HCT116 (cell line): ENCODE results near the gene HIVEP3. TPM values are rescaled to one million over a fixed set of nuclear protein-coding genes. Genes with fewer than 3 reads are reported as not detected.
A peak's percentile ranks its signal among the peaks of the same experiment; 100 is the strongest.

ENCODE experiments used
- ATAC-seq: fragments of 200-7000 bp; cut with Tn5 transposase; 2 replicates; pipeline ENCODE4 v1.9.1; 2020; ENCODE audit warnings: mild to moderate bottlenecking, moderate library complexity
- BruUV-seq: library from RNA; stranded (reverse); fragments of 400-500 nt; replicated peaks from 2 replicates; lab custom pipeline; 2021; lab: Mats Ljungman, UMichigan
- CTCF ChIA-PET: fragments of 300-600 bp; sonication (Branson Sonifier 250); formaldehyde crosslinking; loops from one replicate; lab custom pipeline; 2021; ENCODE audit warnings: antibody characterized with exemption; lab: Charles Lee
- POLR2A ChIA-PET: fragments of 300-600, 350-600 bp; sonication (Branson Sonifier 250); formaldehyde crosslinking; loops from one replicate; lab custom pipeline; 2021; ENCODE audit warnings: antibody characterized with exemption; lab: Charles Lee
- RAD21 ChIA-PET, 2 experiments: fragments of 300-600 bp; sonication (Branson Sonifier 250); formaldehyde crosslinking; loops; one replicate each; lab custom pipeline; 2023; ENCODE audit warnings: low total read pairs in 2 of 2; ENCODE audit not compliant: uncharacterized antibody in 2 of 2, unreplicated experiment in 2 of 2, low non-redundant PET in 1 of 2; lab: Charles Lee
- DNase-seq: peaks from one replicate; pipeline ENCODE4 v3.0.0-alpha.2; 2010; ENCODE audit warnings: low read depth, low spot score
- H2AFZ ChIP-seq: fragments of 200-600 bp; shearing (Covaris generic), sonication (generic); 2 replicates; pipeline ENCODE4 v1.6.1; 2017; ENCODE audit warnings: low read depth, mixed run types, mixed read lengths, antibody characterized with exemption, low read length; ENCODE audit not compliant: poor library complexity, severe bottlenecking
- H3K27ac ChIP-seq: 2 replicates; pipeline ENCODE4 v1.5.1; 2012; ENCODE audit warnings: low read depth, low read length
- H3K27me3 ChIP-seq: fragments of 200-600 bp; sonication (generic); 2 replicates; pipeline ENCODE4 v1.6.1; 2016; ENCODE audit warnings: mixed run types, low read length, mixed read lengths; ENCODE audit not compliant: insufficient read depth
- H3K36me3 ChIP-seq, 2 experiments: fragments of 200-500 bp in 1 of 2; fragments of 200-600 bp in 1 of 2; sonication (Bioruptor generic) in 1 of 2; sonication (generic) in 1 of 2; 2 replicates each; pipeline versions ENCODE4 v1.5.1 to v1.6.1; 2014 to 2016; ENCODE audit warnings: low read length in 2 of 2, inconsistent platforms in 1 of 2, mixed read lengths in 1 of 2, mixed run types in 1 of 2; ENCODE audit not compliant: insufficient read depth in 2 of 2, control insufficient read depth in 1 of 2
- H3K4me1 ChIP-seq, 2 experiments: fragments of 200-600 bp in 1 of 2; sonication (generic) in 1 of 2; 2 replicates each; pipeline versions ENCODE4 v1.5.1 to v1.6.1; 2012 to 2017; ENCODE audit warnings: low read length in 2 of 2, inconsistent platforms in 1 of 2, mild to moderate bottlenecking in 1 of 2, mixed read lengths in 1 of 2, mixed run types in 1 of 2, moderate library complexity in 1 of 2; ENCODE audit not compliant: insufficient read depth in 2 of 2, control insufficient read depth in 1 of 2
- H3K4me2 ChIP-seq: fragments of 200-600 bp; sonication (generic); 2 replicates; pipeline ENCODE4 v1.6.1; 2017; ENCODE audit warnings: mixed run types, low read length, mixed read lengths
- H3K4me3 ChIP-seq, 2 experiments: fragments of 200-600 bp in 1 of 2; sonication (generic) in 1 of 2; replicated peaks in 1 of 2; 2 replicates each; pipeline ENCODE4 v1.5.1; 2011 to 2016; ENCODE audit warnings: low read length in 2 of 2, control low read depth in 1 of 2, low read depth in 1 of 2, mild to moderate bottlenecking in 1 of 2, mixed read lengths in 1 of 2, mixed run types in 1 of 2
- H3K79me2 ChIP-seq: fragments of 200-600 bp; sonication (generic); 2 replicates; pipeline ENCODE4 v1.6.1; 2017; ENCODE audit warnings: mild to moderate bottlenecking, mixed run types, low read length, moderate library complexity, mixed read lengths; ENCODE audit not compliant: insufficient read depth
- H3K9ac ChIP-seq: fragments of 200-600 bp; sonication (generic); 2 replicates; pipeline ENCODE4 v1.6.1; 2016; ENCODE audit warnings: low read length, mixed read lengths
- H3K9me2 ChIP-seq: fragments of 200-600 bp; sonication (generic), shearing (Covaris generic); 2 replicates; pipeline ENCODE4 v1.6.1; 2017; ENCODE audit warnings: mixed run types, mild to moderate bottlenecking, moderate library complexity; ENCODE audit not compliant: insufficient read depth
- H3K9me3 ChIP-seq, 2 experiments: fragments of 200-500 bp in 1 of 2; fragments of 200-600 bp in 1 of 2; sonication (Bioruptor generic) in 1 of 2; sonication (generic) in 1 of 2; 2 replicates each; pipeline ENCODE4 v1.6.1; 2014 to 2017; ENCODE audit warnings: low read length in 2 of 2, mixed read lengths in 2 of 2, inconsistent platforms in 1 of 2, low read depth in 1 of 2, mild to moderate bottlenecking in 1 of 2, mixed run types in 1 of 2, moderate library complexity in 1 of 2; ENCODE audit not compliant: control insufficient read depth in 1 of 2, insufficient read depth in 1 of 2
- H4K20me1 ChIP-seq: fragments of 200-600 bp; sonication (generic), shearing (Covaris generic); 2 replicates; pipeline ENCODE4 v1.6.1; 2017; ENCODE audit warnings: mixed run types, mild to moderate bottlenecking, moderate library complexity; ENCODE audit not compliant: insufficient read depth
- CEBPB ChIP-seq: IDR thresholded peaks from 2 replicates; pipeline ENCODE4 v1.6.1; 2012; ENCODE audit warnings: low read depth
- EGR1 ChIP-seq: IDR thresholded peaks from 2 replicates; pipeline ENCODE4 v1.6.1; 2012; ENCODE audit warnings: low read depth
- ELF1 ChIP-seq: IDR thresholded peaks from 2 replicates; pipeline ENCODE4 v1.6.1; 2012; ENCODE audit warnings: low read depth, borderline replicate concordance
- EZH2phosphoT487 ChIP-seq: fragments of 200-600 bp; IDR thresholded peaks from 2 replicates; pipeline ENCODE4 v1.6.1; 2018; ENCODE audit warnings: antibody characterized with exemption, borderline replicate concordance
- FOSL1 ChIP-seq: IDR thresholded peaks from 2 replicates; pipeline ENCODE4 v1.6.1; 2012; ENCODE audit warnings: low read depth
- JUND ChIP-seq: IDR thresholded peaks from 2 replicates; pipeline ENCODE4 v1.6.1; 2012
- MAX ChIP-seq: IDR thresholded peaks from 2 replicates; pipeline ENCODE4 v1.6.1; 2012
- POLR2A ChIP-seq: IDR thresholded peaks from 2 replicates; pipeline ENCODE4 v1.7.0; 2011; ENCODE audit warnings: borderline replicate concordance; ENCODE audit not compliant: insufficient read depth, insufficient read length; ENCODE audit errors: extremely low read depth
- REST ChIP-seq: IDR thresholded peaks from 2 replicates; pipeline ENCODE4 v1.6.1; 2012; ENCODE audit warnings: low read depth
- TCF7L2 ChIP-seq: IDR thresholded peaks from 2 replicates; pipeline ENCODE4 v1.7.0; 2011; ENCODE audit warnings: borderline replicate concordance, inconsistent platforms; ENCODE audit not compliant: insufficient read depth, insufficient read length; ENCODE audit errors: extremely low read depth
- YY1 ChIP-seq: IDR thresholded peaks from 2 replicates; pipeline ENCODE4 v1.6.1; 2011; ENCODE audit warnings: low read length, low read depth, moderate library complexity, mild to moderate bottlenecking; ENCODE audit not compliant: insufficient replicate concordance; ENCODE audit errors: extremely low read depth
- ZBTB33 ChIP-seq: IDR thresholded peaks from 2 replicates; pipeline ENCODE4 v1.6.1; 2011; ENCODE audit warnings: mild to moderate bottlenecking, low read length, moderate library complexity; ENCODE audit not compliant: insufficient replicate concordance; ENCODE audit errors: extremely low read depth
- ZNF274 ChIP-seq: fragments of 200-500 bp; sonication (Bioruptor generic); IDR thresholded peaks from 2 replicates; pipeline ENCODE4 v1.6.1; 2014; ENCODE audit warnings: mild to moderate bottlenecking, low read depth, low read length, inconsistent platforms
- intact Hi-C: fragments of 100-400 bp; cut with micrococcal nuclease; formaldehyde crosslinking; loops from 2 replicates; pipeline ENCODE4 v1.10.0; 2022
- total RNA-seq: library from RNA; stranded (reverse); gene quantifications from one replicate; pipeline ENCODE4 v1.2.1, GENCODE V29; 2021; ENCODE audit not compliant: unreplicated experiment

HIVEP3 gene
- total RNA-seq, 1 experiment from 2014 or later: 7.1 TPM

GRCh38 chr1:41915786-41916571 is 2.7 kb downstream of the HIVEP3 start:
- H3K4me2 ChIP-seq: peak overlapping the region; percentile 94
- BruUV-seq: no TSS peak
- no peaks in the 10 kb centered on the region for H3K27me3 ChIP-seq
- no peak overlapping the region for H3K9ac ChIP-seq
- H2AFZ ChIP-seq: no peak overlapping the region
- no peaks in the 10 kb centered on the region for H3K9me3 ChIP-seq
- peaks cover 37 to 54% of the 10 kb centered on the region in 2 experiments for H3K4me1 ChIP-seq
- ATAC-seq (no peak), DNase-seq (no peak)
- H4K20me1 ChIP-seq: no peaks in the 10 kb centered on the region
- ChIA-PET CTCF (interaction anchor here (0.9 to 1.0 kb wide), 2 partner anchors 135 to 342 kb away, joined by 3 read pairs; no protein-coding TSS in a partner anchor), POLR2A (no interaction called here)
- H3K79me2 ChIP-seq: no peaks in the 10 kb centered on the region
- no peaks in the 10 kb centered on the region for H3K36me3 ChIP-seq
- TF ChIP-seq JUND (no peak), FOSL1 (no peak), CEBPB (no peak), POLR2A (no peak), ZNF274 (no peak), EZH2phosphoT487 (no peak), MAX (no peak), YY1 (no peak), EGR1 (no peak), TCF7L2 (no peak), REST (no peak), ELF1 (no peak), ZBTB33 (no peak)
- TF ChIP-seq, all 23 proteins: peak for 0
- no peaks in the 10 kb centered on the region for H3K9me2 ChIP-seq
- no peak overlapping the region for H3K27ac ChIP-seq
- RAD21 ChIA-PET: no interaction called here
- intact Hi-C loops: no loop called here
- no peak overlapping the region for H3K4me3 ChIP-seq
